Measurements from ENCODE around the gene WWOX. TPM values are rescaled to one million over a fixed set of nuclear protein-coding genes. Genes with fewer than 3 reads are reported as not detected.

WWOX gene
- total and polyA plus RNA-seq, 2 of the 8 experiments (the other 6 are each of a cell fraction or from before 2014, with no cell fraction given): 5.4 to 16.7 TPM

DNA sequence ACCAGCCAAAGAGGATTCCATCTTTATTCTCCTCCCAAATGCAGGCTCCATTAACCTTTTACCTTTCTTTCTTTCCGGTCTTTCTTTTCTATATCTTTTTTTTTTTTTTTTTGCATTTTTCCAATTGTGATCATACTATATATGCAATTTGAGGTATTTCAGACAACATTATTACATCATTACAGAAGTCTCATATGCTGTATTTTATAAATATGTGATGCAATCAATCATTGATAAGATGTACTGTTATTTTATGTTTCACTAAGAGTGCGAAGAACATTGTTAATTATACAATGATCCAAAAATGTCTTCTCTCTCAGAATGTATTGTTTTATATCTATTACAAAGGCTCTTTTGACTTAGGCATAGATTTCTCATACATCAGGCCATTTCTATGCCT is 683.1 kb downstream of the WWOX start:
- TF ChIP-seq HDAC6 (IDR thresholded peaks at IDR 0.05; ENCODE audit: low read depth, low read length) (no peak), GABPA (IDR thresholded peaks at IDR 0.05; ENCODE audit: borderline replicate concordance, insufficient read depth, low read length) (no peak), MAX (IDR thresholded peaks at IDR 0.05) (no peak), CHD1 (IDR thresholded peaks at IDR 0.05; ENCODE audit: low read depth, low read length) (no peak)
- Histone ChIP-seq H3K4ac (replicated peaks; ENCODE audit: insufficient read length, low read depth, low read length) (no peak overlapping the region), H2AK5ac (ENCODE audit: low read depth, low read length) (no peak overlapping the region), H4K91ac (replicated peaks; ENCODE audit: insufficient read length, low read length) (no peak overlapping the region), H2BK5ac (ENCODE audit: low read depth, low read length) (no peak overlapping the region), H3K4me2 (ENCODE audit: insufficient read depth in 1 of 2, low read depth in 2 of 2, low read length in 2 of 2) (no peak overlapping the region), H3K14ac (ENCODE audit: insufficient read length) (no peak overlapping the region), H2AFZ (ENCODE audit: low read length) (no peak overlapping the region), H3K18ac (ENCODE audit: extremely low read depth, low read length) (no peak overlapping the region), H2BK15ac (ENCODE audit: low read length) (no peak overlapping the region), H3K23ac (ENCODE audit: insufficient read length) (no peak overlapping the region), H2BK12ac (ENCODE audit: low read depth, low read length) (no peak overlapping the region), H3K23me2 (ENCODE audit: low read depth, low read length) (peaks cover 3% of the 10 kb centered on the region; the same call in 1 of the 2 replicates), H2BK120ac (replicated peaks; ENCODE audit: low read depth, low read length) (no peak overlapping the region), H4K5ac (ENCODE audit: insufficient read length, low read depth, low read length) (no peak overlapping the region), H3K27me3 (replicated peaks in 1 of 4; ENCODE audit: control insufficient read depth in 3 of 4, extremely low read depth in 1 of 4, insufficient read depth in 3 of 4, low read length in 3 of 4) (no peaks in the 10 kb centered on the region), H3K9me3 (ENCODE audit: insufficient read depth in 2 of 2, low read depth in 1 of 2, low read length in 1 of 2) (no peaks in the 10 kb centered on the region), H3K36me3 (ENCODE audit: control insufficient read depth in 2 of 4, insufficient read depth in 4 of 4, low read length in 3 of 4) (no peaks in the 10 kb centered on the region), H4K20me1 (replicated peaks in 1 of 2; ENCODE audit: control insufficient read depth in 1 of 2, insufficient read depth in 2 of 2, low read length in 2 of 2) (peaks cover 0 to 2% of the 10 kb centered on the region in 2 experiments), H3K79me2 (ENCODE audit: control insufficient read depth in 1 of 2, insufficient read depth in 2 of 2, low read length in 2 of 2) (no peaks in the 10 kb centered on the region), H3K56ac (replicated peaks; ENCODE audit: insufficient read length, low read depth, low read length) (no peak overlapping the region), H3K9ac (replicated peaks in 1 of 4; ENCODE audit: extremely low read depth in 1 of 4, low read depth in 3 of 4, low read length in 3 of 4) (no peak overlapping the region), H4K8ac (ENCODE audit: extremely low read depth, insufficient read depth, low read length) (no peak overlapping the region), H3K4me3 (ENCODE audit: extremely low read depth in 1 of 4, insufficient read depth in 2 of 4, low read depth in 3 of 4, low read length in 4 of 4) (no peak overlapping the region), H2BK20ac (ENCODE audit: low read length) (no peak overlapping the region), H3K4me1 (replicated peaks in 1 of 4; ENCODE audit: control insufficient read depth in 3 of 4, insufficient read depth in 4 of 4, low read length in 3 of 4) (peaks cover 0 to 2% (median 0%) of the 10 kb centered on the region in 4 experiments; a peak in 1 of 7 replicates), H3K79me1 (ENCODE audit: low read depth, low read length) (no peaks in the 10 kb centered on the region), H3K27ac (ENCODE audit: low read depth, low read length) (no peak overlapping the region)
- ChIA-PET POLR2A (ENCODE audit: partially characterized antibody) (no interaction called here), CTCF (ENCODE audit: partially characterized antibody) (interaction anchor here (0.9 kb wide), 1 partner anchor 12 kb away, joined by 4 read pairs; no protein-coding TSS in a partner anchor)
- DNase-seq (ENCODE audit: low read depth in 1 of 2, low spot score in 2 of 2): no peak
- 95% methylated on average over 2 of the region's 2 CpGs; no CpG with 5 or more reads in 1 of the 2 experiments for WGBS, 2 experiments (ENCODE audit: extremely low coverage in 1 of 2, insufficient coverage in 1 of 2, insufficient read length in 1 of 2, insufficient replicate concordance in 2 of 2, low coverage in 1 of 2, low lambda C conversion rate in 2 of 2, missing lambda C conversion rate in 1 of 2)
- FAIRE-seq: no peak

All from H1 (cell line).